ENCODE data around the gene TFEB.

TFEB gene

GRCh38 chr6:41672816-41673703, 62.3 kb downstream of the TFEB start:
- no peak for DNase-seq

GRCh38 chr6:41672016-41672415, 63.4 kb downstream of the TFEB start:
- DNase-seq: no peak

- DNase-seq: no peak
Measured at GRCh38 chr6:41671376-41671775, 64.0 kb downstream of the TFEB start.

- DNase-seq: no peak
Measured at GRCh38 chr6:41670703-41671360, 64.6 kb downstream of the TFEB start.

GRCh38 chr6:41668968-41669367, 66.4 kb downstream of the TFEB start:
- no peak for DNase-seq

- DNase-seq: no peak
Measured at GRCh38 chr6:41667195-41667594, 68.2 kb downstream of the TFEB start.

GRCh38 chr6:41664271-41664670, 71.1 kb downstream of the TFEB start:
- DNase-seq: no peak

GRCh38 chr6:41663568-41663967, 71.8 kb downstream of the TFEB start:
- no peak for DNase-seq

- DNase-seq: no peak
Measured at GRCh38 chr6:41659935-41660334, 75.5 kb downstream of the TFEB start.

- no peak for DNase-seq
Measured at GRCh38 chr6:41658636-41659035, 76.8 kb downstream of the TFEB start.

- no peak for DNase-seq
Measured at GRCh38 chr6:41657131-41658094, 78.0 kb downstream of the TFEB start.

- DNase-seq: no peak
Measured at GRCh38 chr6:41656002-41656691, 79.3 kb downstream of the TFEB start.

- DNase-seq: no peak
Measured at GRCh38 chr6:41655646-41656001, 79.8 kb downstream of the TFEB start.

- DNase-seq: no peak
Measured at GRCh38 chr6:41655176-41655575, 80.2 kb downstream of the TFEB start.

- DNase-seq: no peak
Measured at GRCh38 chr6:41654698-41655151, 80.7 kb downstream of the TFEB start.

GRCh38 chr6:41654151-41654697, 81.2 kb downstream of the TFEB start:
- no peak for DNase-seq

- no peak for DNase-seq
Measured at GRCh38 chr6:41653691-41654090, 81.7 kb downstream of the TFEB start.

- no peak for DNase-seq
Measured at GRCh38 chr6:41652866-41653652, 82.3 kb downstream of the TFEB start.

- no peak for DNase-seq
Measured at GRCh38 chr6:41651962-41652657, 83.3 kb downstream of the TFEB start.

- no peak for DNase-seq
Measured at GRCh38 chr6:41651246-41651961, 84.0 kb downstream of the TFEB start.

Data from T-helper 9 cell (primary cell).